Gastrocnemius medialis (tissue), 4 donors: ENCODE data around the gene RPS5.

ENCODE experiments used
- CTCF ChIP-seq, 5 experiments: fragments of 450-650 bp in 3 of 5; fragments of 200-600 bp in 2 of 5; sonication (generic) in 2 of 5; IDR thresholded peaks in 4 of 5; conservative IDR thresholded peaks in 1 of 5; 1 replicate in 4 of 5; 2 replicates in 1 of 5; pipeline ENCODE4 v1.5.1; 2016 to 2019; ENCODE audit warnings: antibody characterized with exemption in 5 of 5, mild to moderate bottlenecking in 3 of 5, moderate library complexity in 3 of 5
- POLR2A ChIP-seq, 2 donors: fragments of 450-650 bp; IDR thresholded peaks; one replicate each; pipeline ENCODE4 v1.6.1; 2017; ENCODE audit warnings: antibody characterized with exemption in 2 of 2, mild to moderate bottlenecking in 2 of 2, moderate library complexity in 2 of 2

DNA sequence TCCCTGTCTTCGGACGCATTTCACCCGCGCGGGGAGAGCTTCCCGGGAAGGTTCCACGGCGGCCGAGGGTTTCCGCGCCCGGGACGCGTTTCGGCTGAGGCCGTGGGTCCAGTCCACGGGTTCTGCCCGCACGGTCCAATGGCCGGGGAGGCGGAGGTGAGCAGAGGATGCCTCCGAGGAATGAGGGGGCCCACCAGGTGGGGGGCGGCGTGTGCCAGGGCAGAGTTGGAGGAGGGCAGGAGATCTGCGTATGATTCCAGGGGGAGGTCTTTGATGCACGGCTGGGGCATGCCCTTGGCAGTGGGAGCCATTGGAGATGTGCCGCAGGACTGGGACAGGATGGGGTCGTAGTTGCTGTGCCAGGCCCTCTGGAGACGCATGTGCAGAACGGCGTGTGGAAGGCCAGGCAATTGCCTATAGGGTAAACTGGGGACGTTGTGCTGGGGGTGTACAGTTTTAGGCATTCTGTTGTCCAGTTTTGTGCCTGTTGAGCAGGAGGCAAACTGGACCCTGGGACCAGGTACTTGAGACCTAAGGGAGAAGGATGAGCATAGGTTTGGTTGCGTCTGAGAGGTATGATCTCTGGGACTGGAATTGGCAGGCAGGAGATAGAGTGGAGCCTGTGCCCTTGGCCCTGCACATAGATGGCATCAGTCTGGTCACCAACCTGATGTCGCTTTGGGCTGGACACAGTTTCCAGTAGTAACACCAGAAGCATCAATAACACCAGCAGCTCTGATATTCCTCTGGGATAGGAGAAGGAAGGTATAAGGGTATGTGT lies 22.1 kb downstream of the RPS5 start:
- TF ChIP-seq CTCF (IDR thresholded peaks at IDR 0.05 in 4 of 5, conservative IDR thresholded peaks at IDR 0.05 in 1 of 5) (no peak), POLR2A (IDR thresholded peaks at IDR 0.05) (no peak)
